Trophoblast cell (in vitro differentiated cells and primary cell): Measurements from ENCODE around the gene AURKA.

Experiments used
- DNase-seq, 2 donors: peaks; one replicate each; pipeline ENCODE4 v3.0.0-alpha.2; 2016
- H2AFZ ChIP-seq: 2 replicates; pipeline ENCODE4 v1.6.1; 2013; ENCODE audit warnings: low read length, moderate library complexity, mild to moderate bottlenecking; ENCODE audit not compliant: insufficient read depth, poor library complexity
- H2AK5ac ChIP-seq: 2 replicates; pipeline ENCODE4 v1.6.1; 2013; ENCODE audit warnings: mild to moderate bottlenecking, low read length
- H2BK120ac ChIP-seq: 2 replicates; pipeline ENCODE4 v1.6.1; 2013; ENCODE audit warnings: low read length, mild to moderate bottlenecking, moderate library complexity; ENCODE audit not compliant: insufficient read depth, poor library complexity
- H2BK12ac ChIP-seq: 2 replicates; pipeline ENCODE4 v1.6.1; 2013; ENCODE audit warnings: mild to moderate bottlenecking, low read length, moderate library complexity
- H2BK5ac ChIP-seq: 2 replicates; pipeline ENCODE4 v1.6.1; 2013; ENCODE audit warnings: low read length, low read depth, moderate library complexity, mild to moderate bottlenecking; ENCODE audit not compliant: poor library complexity
- H3K14ac ChIP-seq: 2 replicates; pipeline ENCODE4 v1.6.1; 2013; ENCODE audit warnings: mild to moderate bottlenecking, low read length
- H3K18ac ChIP-seq: 2 replicates; pipeline ENCODE4 v1.6.1; 2013; ENCODE audit warnings: mild to moderate bottlenecking, low read length
- H3K23ac ChIP-seq: 2 replicates; pipeline ENCODE4 v1.6.1; 2013; ENCODE audit warnings: low read length
- H3K27ac ChIP-seq: 2 replicates; pipeline ENCODE4 v1.5.1; 2013; ENCODE audit warnings: low read depth, mild to moderate bottlenecking, inconsistent platforms, low read length, moderate library complexity
- H3K27me3 ChIP-seq: 2 replicates; pipeline ENCODE4 v1.6.1; 2013; ENCODE audit warnings: inconsistent platforms, mild to moderate bottlenecking, low read length, moderate library complexity; ENCODE audit not compliant: insufficient read depth
- H3K36me3 ChIP-seq, 2 experiments: 1 replicate in 1 of 2; 2 replicates in 1 of 2; pipeline ENCODE4 v1.6.1; 2013; ENCODE audit warnings: low read length in 2 of 2, mild to moderate bottlenecking in 2 of 2, moderate library complexity in 1 of 2; ENCODE audit not compliant: insufficient read depth in 2 of 2, control insufficient read depth in 1 of 2
- H3K4ac ChIP-seq: 2 replicates; pipeline ENCODE4 v1.6.1; 2013; ENCODE audit warnings: low read depth, mild to moderate bottlenecking, low read length, moderate library complexity
- H3K4me1 ChIP-seq, 2 experiments: 1 replicate in 1 of 2; 2 replicates in 1 of 2; pipeline ENCODE4 v1.6.1; 2013; ENCODE audit warnings: low read length in 2 of 2, mild to moderate bottlenecking in 2 of 2, moderate library complexity in 1 of 2; ENCODE audit not compliant: insufficient read depth in 2 of 2, control insufficient read depth in 1 of 2
- H3K4me2 ChIP-seq: 2 replicates; pipeline ENCODE4 v1.6.1; 2013; ENCODE audit warnings: inconsistent platforms, mild to moderate bottlenecking, low read length, moderate library complexity
- H3K4me3 ChIP-seq: 2 replicates; pipeline ENCODE4 v1.5.1; 2013; ENCODE audit warnings: mild to moderate bottlenecking, low read depth, low read length, inconsistent platforms
- H3K79me1 ChIP-seq: one replicate; pipeline ENCODE4 v1.6.1; 2013; ENCODE audit warnings: low read length
- H3K79me2 ChIP-seq: 2 replicates; pipeline ENCODE4 v1.6.1; 2013; ENCODE audit warnings: low read length, mild to moderate bottlenecking; ENCODE audit not compliant: control insufficient read depth, insufficient read depth, poor library complexity
- H3K9ac ChIP-seq: 2 replicates; pipeline ENCODE4 v1.6.1; 2013; ENCODE audit warnings: mild to moderate bottlenecking, low read length
- H3K9me3 ChIP-seq: 2 replicates; pipeline ENCODE4 v1.6.1; 2013; ENCODE audit warnings: low read depth, mild to moderate bottlenecking, control low read depth, inconsistent platforms, low read length; ENCODE audit not compliant: insufficient read depth
- H4K12ac ChIP-seq: 2 replicates; pipeline ENCODE4 v1.6.1; 2013; ENCODE audit warnings: low read depth, mild to moderate bottlenecking, low read length, moderate library complexity
- H4K8ac ChIP-seq: 2 replicates; pipeline ENCODE4 v1.6.1; 2013; ENCODE audit warnings: low read depth, mild to moderate bottlenecking, low read length, moderate library complexity
- H4K91ac ChIP-seq: one replicate; pipeline ENCODE4 v1.6.1; 2013; ENCODE audit warnings: low read depth, mild to moderate bottlenecking, low read length, moderate library complexity
- WGBS: extraction: QIAGEN DNeasy Blood & Tissue Kit; methylation state at CpG from one replicate; pipeline ENCODE4 v1.1.7; 2013; ENCODE audit warnings: missing lambda C conversion rate; ENCODE audit not compliant: insufficient read length, insufficient coverage; ENCODE audit errors: extremely low coverage; 5-methylcytosine and 5-hydroxymethylcytosine counted together

Gene AURKA

GRCh38 chr20:56418385-56418861, 26.4 kb upstream of the AURKA start:
- no peak overlapping the region for H3K27ac ChIP-seq
- no peak overlapping the region for H2BK5ac ChIP-seq
- no peak overlapping the region for H3K23ac ChIP-seq
- H3K14ac ChIP-seq, result no peak overlapping the region
- H4K91ac ChIP-seq, result no peak overlapping the region
- H3K4me1 ChIP-seq, result peaks cover 3 to 8% of the 10 kb centered on the region in 2 experiments
- H3K9me3 ChIP-seq, result no peaks in the 10 kb centered on the region
- no peak overlapping the region for H4K12ac ChIP-seq
- H3K79me2 ChIP-seq, result no peaks in the 10 kb centered on the region
- H2BK12ac ChIP-seq, result no peak overlapping the region
- no peak overlapping the region for H2AFZ ChIP-seq
- no peak overlapping the region for H2AK5ac ChIP-seq
- H3K9ac ChIP-seq, result no peak overlapping the region
- no peak for DNase-seq
- no peak overlapping the region for H3K4ac ChIP-seq
- H4K8ac ChIP-seq, result no peak overlapping the region
- H3K36me3 ChIP-seq, result no peaks in the 10 kb centered on the region
- H3K27me3 ChIP-seq, result no peaks in the 10 kb centered on the region
- H3K79me1 ChIP-seq, result no peaks in the 10 kb centered on the region
- no CpG with 5 or more reads among the region's 11 CpGs for WGBS
- no peak overlapping the region for H3K18ac ChIP-seq
- no peak overlapping the region for H3K4me2 ChIP-seq
- no peak overlapping the region for H3K4me3 ChIP-seq
- H2BK120ac ChIP-seq, result no peak overlapping the region

- DNase-seq, result no peak
- H4K12ac ChIP-seq, result no peak overlapping the region
- H3K4ac ChIP-seq, result no peak overlapping the region
- H3K23ac ChIP-seq, result no peak overlapping the region
- no peak overlapping the region for H3K27ac ChIP-seq
- H3K14ac ChIP-seq, result no peak overlapping the region
- H3K9me3 ChIP-seq, result no peaks in the 10 kb centered on the region
- no peak overlapping the region for H2BK120ac ChIP-seq
- H3K79me2 ChIP-seq, result no peaks in the 10 kb centered on the region
- H3K36me3 ChIP-seq, result no peaks in the 10 kb centered on the region
- no peaks in the 10 kb centered on the region for H3K79me1 ChIP-seq
- no peaks in the 10 kb centered on the region for H3K27me3 ChIP-seq
- H3K4me2 ChIP-seq, result no peak overlapping the region
- no peak overlapping the region for H4K8ac ChIP-seq
- H3K18ac ChIP-seq, result no peak overlapping the region
- H3K4me3 ChIP-seq, result no peak overlapping the region
- no peak overlapping the region for H2BK5ac ChIP-seq
- H2BK12ac ChIP-seq, result no peak overlapping the region
- H2AK5ac ChIP-seq, result no peak overlapping the region
- H2AFZ ChIP-seq, result no peak overlapping the region
- H3K4me1 ChIP-seq, result peaks cover 3 to 8% of the 10 kb centered on the region in 2 experiments
- WGBS, result no CpG with 5 or more reads among the region's 4 CpGs
- H4K91ac ChIP-seq, result no peak overlapping the region
- no peak overlapping the region for H3K9ac ChIP-seq
These were observed 25.9 kb upstream of the AURKA start for GRCh38 chr20:56417911-56418310.

GRCh38 chr20:56417402-56417801, 25.4 kb upstream of the AURKA start:
- Histone ChIP-seq H4K91ac (no peak overlapping the region), H4K12ac (no peak overlapping the region), H3K14ac (no peak overlapping the region), H3K36me3 (no peaks in the 10 kb centered on the region), H4K8ac (no peak overlapping the region), H3K4ac (no peak overlapping the region), H3K18ac (no peak overlapping the region), H2AK5ac (no peak overlapping the region), H2AFZ (no peak overlapping the region), H3K27me3 (no peaks in the 10 kb centered on the region), H3K9me3 (no peaks in the 10 kb centered on the region), H2BK120ac (no peak overlapping the region), H3K23ac (no peak overlapping the region), H3K27ac (no peak overlapping the region), H3K4me1 (peaks cover 3 to 5% of the 10 kb centered on the region in 2 experiments), H3K79me2 (no peaks in the 10 kb centered on the region), H2BK12ac (no peak overlapping the region), H2BK5ac (no peak overlapping the region), H3K4me2 (no peak overlapping the region), H3K79me1 (no peaks in the 10 kb centered on the region), H3K9ac (no peak overlapping the region), H3K4me3 (no peak overlapping the region)
- DNase-seq, result no peak
- no CpG with 5 or more reads among the region's 7 CpGs for WGBS

DNA sequence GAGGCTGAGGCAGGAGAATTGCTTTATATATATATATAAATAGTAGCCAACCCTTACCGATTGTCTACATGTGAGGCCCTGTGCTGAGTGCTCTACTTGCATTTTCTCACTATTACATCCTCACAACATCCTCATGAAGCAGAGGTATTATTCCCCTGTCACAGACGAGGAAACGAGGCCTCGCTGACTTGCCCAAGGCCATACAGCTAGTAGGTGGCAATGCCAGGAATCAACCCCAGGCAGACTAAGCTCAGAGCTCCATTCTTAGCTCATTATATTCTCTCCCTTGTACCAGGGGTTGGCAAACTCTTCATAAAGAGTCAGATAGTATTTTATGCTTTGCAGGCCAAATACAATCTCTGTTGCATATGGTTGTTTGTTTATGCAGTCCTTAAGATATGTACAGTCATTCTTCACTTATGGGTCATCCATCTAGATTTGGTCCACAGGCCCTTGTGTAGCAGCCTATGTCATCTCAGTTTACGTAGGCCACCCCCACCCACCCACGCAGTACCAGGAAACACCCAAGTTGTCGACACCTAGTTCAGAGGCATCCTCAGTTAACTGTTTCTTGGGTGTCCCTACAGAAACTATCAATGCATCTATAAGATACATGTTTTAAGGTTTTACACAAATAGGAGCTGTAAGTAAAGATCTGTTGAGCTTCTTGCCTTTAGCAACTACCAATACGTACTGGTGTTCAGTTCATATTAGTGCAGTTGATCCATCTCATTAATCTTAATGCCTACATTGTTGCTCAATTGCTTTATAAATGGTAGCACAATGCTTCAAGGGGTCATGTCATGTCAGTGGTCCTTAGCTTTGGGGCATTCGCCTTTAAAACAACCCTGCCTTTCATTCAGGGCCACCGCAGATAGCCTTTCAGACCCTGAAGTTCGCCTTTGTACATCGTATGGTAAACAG, 23.1 kb upstream of the AURKA start:
- H3K23ac ChIP-seq, result no peak overlapping the region
- H3K27ac ChIP-seq, result no peak overlapping the region
- H4K8ac ChIP-seq, result no peak overlapping the region
- H3K4me1 ChIP-seq, result no peaks in the 10 kb centered on the region
- H2AK5ac ChIP-seq, result no peak overlapping the region
- DNase-seq, result no peak
- H3K4me3 ChIP-seq, result no peak overlapping the region
- H3K27me3 ChIP-seq, result no peaks in the 10 kb centered on the region
- H2BK120ac ChIP-seq, result no peak overlapping the region
- no peak overlapping the region for H4K12ac ChIP-seq
- H3K9me3 ChIP-seq, result no peaks in the 10 kb centered on the region
- no peak overlapping the region for H3K4me2 ChIP-seq
- H2AFZ ChIP-seq, result no peak overlapping the region
- H3K9ac ChIP-seq, result no peak overlapping the region
- no peak overlapping the region for H2BK5ac ChIP-seq
- H3K4ac ChIP-seq, result no peak overlapping the region
- no peak overlapping the region for H4K91ac ChIP-seq
- H3K18ac ChIP-seq, result no peak overlapping the region
- H3K79me1 ChIP-seq, result no peaks in the 10 kb centered on the region
- no peaks in the 10 kb centered on the region for H3K36me3 ChIP-seq
- no peaks in the 10 kb centered on the region for H3K79me2 ChIP-seq
- H3K14ac ChIP-seq, result no peak overlapping the region
- WGBS, result no CpG with 5 or more reads among the region's 12 CpGs
- H2BK12ac ChIP-seq, result no peak overlapping the region
